22Rv1 (cell line): ENCODE measurements around the gene UPB1.

Experiments used
- H3K27ac ChIP-seq: fragments of 450-650 bp; 2 replicates; pipeline ENCODE4 v1.5.1; 2017
- CTCF ChIP-seq: fragments of 450-650 bp; IDR thresholded peaks from 2 replicates; pipeline ENCODE4 v1.5.1; 2017; ENCODE audit warnings: mild to moderate bottlenecking
- ZFX ChIP-seq: fragments of 450-650 bp; IDR thresholded peaks from 2 replicates; pipeline ENCODE4 v1.6.1; 2017; ENCODE audit warnings: antibody characterized with exemption, borderline replicate concordance

UPB1 gene

GRCh38 chr22:24465975-24466374 is 29.2 kb upstream of the UPB1 start:
- H3K27ac ChIP-seq: no peak overlapping the region
- TF ChIP-seq ZFX (no peak), CTCF (no peak)

GRCh38 chr22:24466716-24467328 is 28.3 kb upstream of the UPB1 start:
- TF ChIP-seq ZFX (no peak), CTCF (no peak)
- no peak overlapping the region for H3K27ac ChIP-seq

GRCh38 chr22:24467340-24467739 is 27.8 kb upstream of the UPB1 start:
- no peak for TF ChIP-seq ZFX
- no peak for TF ChIP-seq CTCF
- H3K27ac ChIP-seq: no peak overlapping the region

- TF ChIP-seq ZFX: no peak
- TF ChIP-seq CTCF: no peak
- no peak overlapping the region for H3K27ac ChIP-seq
Observed at GRCh38 chr22:24471570-24471969, 23.6 kb upstream of the UPB1 start.

GRCh38 chr22:24473284-24473683 is 21.8 kb upstream of the UPB1 start:
- no peak overlapping the region for H3K27ac ChIP-seq
- TF ChIP-seq ZFX: no peak
- no peak for TF ChIP-seq CTCF

- TF ChIP-seq CTCF (no peak), ZFX (no peak)
- H3K27ac ChIP-seq: no peak overlapping the region
Observed at GRCh38 chr22:24474221-24474620, 20.9 kb upstream of the UPB1 start.

- no peak overlapping the region for H3K27ac ChIP-seq
- no peak for TF ChIP-seq ZFX
- TF ChIP-seq CTCF: no peak
Observed at GRCh38 chr22:24474649-24475255, 20.4 kb upstream of the UPB1 start.
